Suprapubic skin (tissue), 3 donors: ENCODE data around the gene LIPC.

Experiments
- EP300 ChIP-seq: sonication (generic); formaldehyde crosslinking; IDR thresholded peaks from one replicate; pipeline ENCODE4 v1.6.1; 2017; ENCODE audit warnings: antibody characterized with exemption
- TF ChIP-seq, protein P1 (sequence below), 2 donors: fragments of 200-600 bp in 1 of 2; fragments of 450-650 bp in 1 of 2; sonication (generic) in 1 of 2; IDR thresholded peaks; one replicate each; pipeline ENCODE4 v1.5.1; 2016 to 2019; ENCODE audit warnings: antibody characterized with exemption in 2 of 2, mild to moderate bottlenecking in 1 of 2, moderate library complexity in 1 of 2

DNA sequence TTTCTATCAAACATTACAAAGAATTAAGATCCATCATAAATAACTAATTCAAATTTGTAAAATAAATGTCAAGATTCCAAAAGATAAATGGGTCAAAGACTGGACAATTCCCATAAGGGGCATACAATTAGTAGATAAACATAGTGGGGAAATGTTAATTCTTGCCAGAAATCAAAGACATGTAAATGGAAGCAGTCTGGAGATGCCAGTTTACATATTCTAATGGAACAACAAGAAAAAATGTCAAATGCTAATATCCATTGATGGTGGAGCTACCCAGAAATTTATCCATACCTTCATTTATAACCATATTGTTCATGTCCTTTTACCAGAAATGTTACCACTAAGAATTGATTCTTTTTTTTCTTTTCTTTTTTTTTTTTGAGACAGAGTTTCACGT lies 13.7 kb upstream of the LIPC start:
- TF ChIP-seq, protein P1, sequence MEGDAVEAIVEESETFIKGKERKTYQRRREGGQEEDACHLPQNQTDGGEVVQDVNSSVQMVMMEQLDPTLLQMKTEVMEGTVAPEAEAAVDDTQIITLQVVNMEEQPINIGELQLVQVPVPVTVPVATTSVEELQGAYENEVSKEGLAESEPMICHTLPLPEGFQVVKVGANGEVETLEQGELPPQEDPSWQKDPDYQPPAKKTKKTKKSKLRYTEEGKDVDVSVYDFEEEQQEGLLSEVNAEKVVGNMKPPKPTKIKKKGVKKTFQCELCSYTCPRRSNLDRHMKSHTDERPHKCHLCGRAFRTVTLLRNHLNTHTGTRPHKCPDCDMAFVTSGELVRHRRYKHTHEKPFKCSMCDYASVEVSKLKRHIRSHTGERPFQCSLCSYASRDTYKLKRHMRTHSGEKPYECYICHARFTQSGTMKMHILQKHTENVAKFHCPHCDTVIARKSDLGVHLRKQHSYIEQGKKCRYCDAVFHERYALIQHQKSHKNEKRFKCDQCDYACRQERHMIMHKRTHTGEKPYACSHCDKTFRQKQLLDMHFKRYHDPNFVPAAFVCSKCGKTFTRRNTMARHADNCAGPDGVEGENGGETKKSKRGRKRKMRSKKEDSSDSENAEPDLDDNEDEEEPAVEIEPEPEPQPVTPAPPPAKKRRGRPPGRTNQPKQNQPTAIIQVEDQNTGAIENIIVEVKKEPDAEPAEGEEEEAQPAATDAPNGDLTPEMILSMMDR (IDR thresholded peaks at IDR 0.05): no peak
- no peak for TF ChIP-seq EP300
